Activated CD4-positive, alpha-beta T cell treated with anti-CD3 and anti-CD28 coated beads, Interleukin-10, Interleukin-2, amounts not matched to agents 100 ng/mL and 50 ng/mL, durations not matched to agents 16 hours and 8 hours (primary cell): Measurements from ENCODE around the gene C19orf73.

Experiments
- DNase-seq: peaks from one replicate; pipeline ENCODE4 v3.0.0-alpha.2; 2020

Gene C19orf73, protein sequence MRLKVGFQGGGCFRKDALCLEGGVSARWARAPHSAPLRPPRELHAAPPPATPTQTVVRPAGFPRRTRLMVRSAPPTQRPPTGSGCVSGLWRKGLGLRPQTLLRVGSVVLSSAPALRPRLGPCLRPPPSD

DNA sequence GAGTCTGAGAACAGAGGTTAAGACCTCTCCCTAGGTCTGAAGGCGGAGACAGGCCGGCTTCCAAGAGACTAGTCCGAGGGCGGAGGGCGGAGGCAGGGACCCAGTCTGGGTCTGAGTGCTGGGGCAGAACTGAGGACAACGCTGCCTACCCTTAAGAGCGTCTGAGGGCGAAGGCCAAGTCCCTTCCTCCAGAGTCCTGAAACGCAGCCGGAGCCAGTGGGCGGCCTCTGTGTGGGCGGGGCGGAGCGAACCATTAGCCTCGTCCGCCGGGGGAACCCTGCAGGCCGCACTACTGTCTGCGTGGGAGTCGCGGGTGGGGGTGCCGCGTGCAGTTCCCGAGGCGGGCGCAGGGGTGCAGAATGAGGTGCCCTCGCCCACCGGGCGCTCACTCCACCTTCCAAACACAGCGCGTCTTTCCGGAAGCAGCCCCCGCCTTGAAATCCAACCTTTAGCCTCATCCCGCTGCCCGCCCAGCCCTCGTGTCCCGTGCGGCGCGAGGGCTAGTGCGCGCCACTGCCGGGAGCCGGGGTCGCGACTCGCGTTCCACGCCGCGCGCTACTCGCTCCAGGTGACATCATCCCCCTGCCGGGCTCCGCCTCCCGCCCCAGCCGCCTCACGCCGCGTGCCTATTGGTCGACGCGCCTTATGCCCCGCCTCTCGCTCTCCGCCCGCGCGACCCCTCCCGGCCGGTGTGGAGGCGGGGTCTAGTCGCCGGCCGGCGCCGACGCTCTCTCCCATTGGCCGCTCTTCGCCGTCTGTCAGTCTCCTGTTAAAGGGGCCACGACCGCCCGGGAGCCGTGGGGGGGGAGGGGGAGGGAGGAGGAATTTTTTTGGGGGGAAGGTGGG is at the start of gene C19orf73:
Gene C19orf73, minus strand, starts transcription at position 579 of the 846 bp plus-strand sequence. Its CDS starts 121 bp downstream, at position 458.
- DNase-seq: peak; percentile 97

DNA sequence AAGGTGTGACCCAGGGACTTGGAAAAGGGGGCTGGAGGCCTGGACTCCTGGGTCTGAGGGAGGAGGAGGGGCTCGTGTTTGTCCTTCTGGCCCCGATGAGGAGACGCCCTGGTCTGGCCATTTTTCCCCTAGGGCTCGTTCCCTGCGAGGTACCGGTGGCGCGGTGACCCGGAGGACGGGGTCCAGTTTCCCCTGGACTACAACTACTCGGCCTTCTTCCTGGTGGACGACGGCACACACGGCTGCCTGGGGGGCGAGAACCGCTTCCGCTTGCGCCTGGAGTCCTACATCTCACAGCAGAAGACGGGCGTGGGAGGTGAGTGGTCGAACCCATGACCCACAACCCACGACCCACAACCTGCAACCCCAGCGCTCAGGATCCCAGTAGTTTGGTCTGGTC is 49.5 kb upstream of the C19orf73 start:
- DNase-seq: no peak

DNA sequence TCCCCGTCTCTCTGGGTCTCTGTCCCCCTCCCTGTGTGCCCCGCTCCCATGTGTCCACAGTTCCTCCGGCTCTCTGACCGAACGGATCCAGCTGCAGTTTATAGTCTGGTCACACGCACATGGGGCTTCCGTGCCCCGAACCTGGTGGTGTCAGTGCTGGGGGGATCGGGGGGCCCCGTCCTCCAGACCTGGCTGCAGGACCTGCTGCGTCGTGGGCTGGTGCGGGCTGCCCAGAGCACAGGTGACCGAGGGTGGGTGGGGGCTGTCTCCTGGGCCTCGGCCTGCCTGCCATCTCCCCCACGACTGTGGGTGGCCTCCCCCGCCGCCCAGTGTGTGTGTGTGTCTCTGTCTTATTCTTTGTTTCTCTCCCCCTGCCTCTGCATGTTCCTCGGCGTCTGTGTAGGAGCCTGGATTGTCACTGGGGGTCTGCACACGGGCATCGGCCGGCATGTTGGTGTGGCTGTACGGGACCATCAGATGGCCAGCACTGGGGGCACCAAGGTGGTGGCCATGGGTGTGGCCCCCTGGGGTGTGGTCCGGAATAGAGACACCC is 49.0 kb upstream of the C19orf73 start:
- DNase-seq: no peak

DNA sequence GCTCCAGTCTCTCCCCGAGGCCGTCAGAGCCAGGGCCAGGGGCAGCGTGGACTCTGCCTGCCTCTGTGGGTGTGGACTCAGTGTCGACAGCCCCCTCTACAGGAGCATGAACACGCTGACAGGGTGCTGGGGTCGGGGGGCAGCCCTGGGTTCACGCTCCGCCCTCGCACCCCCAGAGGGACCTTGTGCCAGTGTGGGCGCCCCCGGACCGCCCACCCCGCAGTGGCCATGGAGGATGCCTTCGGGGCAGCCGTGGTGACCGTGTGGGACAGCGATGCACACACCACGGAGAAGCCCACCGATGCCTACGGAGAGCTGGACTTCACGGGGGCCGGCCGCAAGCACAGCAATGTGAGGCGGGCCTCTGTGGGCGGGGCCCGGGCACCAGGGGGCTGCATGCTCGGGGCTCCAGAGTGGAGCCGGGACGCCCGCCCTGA is 46.9 kb upstream of the C19orf73 start:
- no peak for DNase-seq

DNA sequence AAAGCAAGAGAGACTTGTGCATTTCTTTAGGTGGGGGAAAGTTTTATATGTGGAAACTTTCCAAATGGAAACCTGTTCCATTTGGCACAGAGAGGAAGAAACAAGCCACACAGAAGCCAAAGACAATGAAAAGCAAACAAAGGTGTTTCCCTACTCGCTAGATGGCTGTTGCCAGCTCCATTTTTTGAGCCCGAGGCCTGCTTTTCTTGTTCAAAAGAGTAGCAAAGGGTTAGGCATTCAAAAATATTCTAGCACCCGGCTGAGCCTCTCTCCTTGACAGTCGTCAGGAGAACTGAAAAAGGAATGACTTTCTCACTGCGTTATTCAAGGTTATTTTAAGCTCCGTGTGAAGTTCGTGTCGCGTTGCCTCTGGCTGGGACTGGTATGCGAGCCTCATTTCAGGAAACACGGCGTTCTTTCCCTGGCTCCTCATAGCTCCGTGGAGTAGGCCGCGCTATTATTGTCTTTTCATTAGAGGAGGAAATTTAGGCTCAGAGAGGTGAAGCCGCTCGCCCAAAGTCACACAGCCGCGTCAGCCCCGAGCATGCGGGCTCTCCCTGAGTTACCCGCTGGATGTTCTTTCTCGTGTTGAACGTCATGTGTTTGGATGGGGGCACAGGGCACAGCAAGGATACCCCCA is 46.3 kb upstream of the C19orf73 start:
- DNase-seq: no peak

DNA sequence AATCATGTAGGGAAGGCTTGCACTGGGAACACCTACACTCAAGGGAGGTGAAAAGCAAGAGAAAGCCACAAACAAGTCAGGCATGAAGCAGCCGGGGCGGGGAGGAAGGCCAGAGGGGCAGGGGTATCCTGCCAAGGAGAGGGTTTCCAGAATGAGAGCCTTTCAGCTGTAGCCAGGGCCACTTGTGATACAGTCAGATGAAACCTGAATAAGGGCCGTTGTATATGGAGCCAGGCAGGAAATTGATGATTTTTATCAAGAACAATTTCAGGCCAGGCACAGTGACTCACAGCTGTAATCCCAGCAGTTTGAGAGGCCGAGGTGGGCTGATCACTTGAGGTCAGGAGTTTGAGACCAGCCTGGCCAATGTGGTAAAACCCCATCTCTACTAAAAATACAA is 43.0 kb upstream of the C19orf73 start:
- DNase-seq: no peak

DNA sequence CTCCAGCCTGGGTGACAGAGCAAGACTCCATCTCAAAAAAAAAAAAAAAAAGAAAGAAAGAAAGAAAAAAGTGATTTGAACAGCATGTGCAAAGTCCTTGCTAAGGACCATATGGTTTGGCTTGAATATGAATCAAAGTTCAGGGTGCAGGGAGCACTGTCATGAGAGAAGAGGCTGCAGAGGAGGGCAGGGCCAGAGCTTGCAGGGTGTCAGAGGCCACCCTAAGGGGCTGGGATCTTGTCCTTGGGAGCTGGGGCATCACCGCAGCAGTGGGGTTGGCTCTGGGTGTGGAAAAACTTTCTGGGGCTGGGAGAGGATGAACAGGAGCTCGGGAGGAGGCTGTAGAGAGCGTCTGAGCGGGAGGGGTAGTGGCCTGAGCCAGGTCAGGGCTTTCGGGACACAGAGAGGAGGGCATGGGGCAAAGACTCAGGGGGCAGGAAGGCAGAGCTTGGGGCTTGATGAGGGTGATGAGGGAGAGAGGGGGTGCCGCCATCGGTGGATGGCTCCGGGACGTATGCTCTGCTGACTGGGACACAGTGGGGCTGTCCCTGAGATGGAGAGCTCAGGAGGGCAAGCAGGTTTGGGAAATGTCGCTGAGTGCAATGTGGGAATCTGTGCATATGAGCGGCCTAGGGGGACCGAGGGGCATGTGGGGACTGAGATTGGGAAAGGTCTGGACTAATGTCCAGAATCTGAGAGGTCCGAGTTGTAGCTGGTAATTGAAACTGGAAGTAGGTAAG is 41.7 kb upstream of the C19orf73 start:
- no peak for DNase-seq

DNA sequence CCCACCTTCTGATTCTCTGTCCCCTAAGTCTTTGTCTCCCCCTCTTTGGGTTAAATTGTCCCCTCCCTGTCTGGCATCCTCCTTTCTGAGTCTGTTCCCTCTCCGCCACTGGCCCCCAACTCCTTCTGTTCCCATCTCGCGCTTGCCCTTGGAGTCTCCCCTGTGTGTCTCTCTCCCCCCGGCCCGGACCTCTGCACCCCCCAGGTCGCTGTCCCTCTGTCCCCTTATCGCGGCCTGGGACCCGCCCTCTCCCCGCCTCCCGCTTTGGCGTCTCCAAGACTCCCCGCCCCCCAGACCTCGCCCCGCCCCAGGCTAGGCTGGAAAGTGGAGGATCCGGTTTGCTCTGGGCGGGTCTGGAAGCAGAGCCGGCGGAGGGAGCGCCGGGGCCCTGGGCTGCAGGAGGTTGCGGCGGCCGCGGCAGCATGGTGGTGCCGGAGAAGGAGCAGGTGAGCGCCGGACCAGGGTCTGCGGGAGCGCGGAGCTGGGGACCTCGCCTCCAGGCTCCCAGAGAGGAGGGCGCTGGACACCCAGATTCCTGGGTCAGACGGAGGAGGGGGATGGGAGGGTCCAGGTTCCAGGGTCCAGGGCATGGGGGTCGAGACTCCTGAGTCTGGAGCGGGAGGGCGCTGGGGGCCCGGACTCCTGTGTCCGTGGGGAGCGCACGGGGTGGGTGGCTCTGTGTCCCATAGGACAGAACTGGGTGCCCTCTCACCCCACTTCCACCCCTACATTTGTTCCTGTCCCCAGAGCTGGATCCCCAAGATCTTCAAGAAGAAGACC is 38.7 kb upstream of the C19orf73 start, which contains the start of gene TRPM4:
Gene TRPM4, plus strand, starts transcription at position 348 of the 780 bp plus-strand sequence. Its CDS starts 75 bp downstream, at position 423.
- peak; percentile 57 for DNase-seq

DNA sequence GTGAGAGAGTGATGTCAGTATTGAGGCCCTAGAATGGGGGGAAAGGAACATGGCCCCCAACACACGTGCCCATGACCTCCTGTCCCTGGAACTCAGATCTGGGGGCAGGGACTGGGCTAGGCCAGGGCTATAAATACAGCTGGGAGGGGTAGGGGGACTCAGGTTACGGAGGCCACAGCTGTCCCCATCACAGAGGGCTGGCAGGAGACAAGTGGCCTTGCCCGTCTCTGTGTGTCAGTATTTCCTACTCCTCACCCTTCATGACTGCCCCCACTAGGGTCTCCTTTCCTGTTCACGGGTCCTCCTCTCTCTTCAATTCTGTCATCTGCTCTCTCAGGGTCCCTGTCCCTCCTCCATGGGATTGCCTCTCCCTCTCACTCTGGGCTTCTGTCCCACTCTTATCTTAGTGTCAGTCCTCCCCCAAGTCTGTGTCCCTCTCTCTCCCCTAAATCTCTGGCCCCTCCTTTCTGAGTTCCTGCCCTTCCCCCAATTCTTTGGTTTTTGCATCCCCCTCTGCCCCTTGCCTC is 36.9 kb upstream of the C19orf73 start:
- DNase-seq: no peak

DNA sequence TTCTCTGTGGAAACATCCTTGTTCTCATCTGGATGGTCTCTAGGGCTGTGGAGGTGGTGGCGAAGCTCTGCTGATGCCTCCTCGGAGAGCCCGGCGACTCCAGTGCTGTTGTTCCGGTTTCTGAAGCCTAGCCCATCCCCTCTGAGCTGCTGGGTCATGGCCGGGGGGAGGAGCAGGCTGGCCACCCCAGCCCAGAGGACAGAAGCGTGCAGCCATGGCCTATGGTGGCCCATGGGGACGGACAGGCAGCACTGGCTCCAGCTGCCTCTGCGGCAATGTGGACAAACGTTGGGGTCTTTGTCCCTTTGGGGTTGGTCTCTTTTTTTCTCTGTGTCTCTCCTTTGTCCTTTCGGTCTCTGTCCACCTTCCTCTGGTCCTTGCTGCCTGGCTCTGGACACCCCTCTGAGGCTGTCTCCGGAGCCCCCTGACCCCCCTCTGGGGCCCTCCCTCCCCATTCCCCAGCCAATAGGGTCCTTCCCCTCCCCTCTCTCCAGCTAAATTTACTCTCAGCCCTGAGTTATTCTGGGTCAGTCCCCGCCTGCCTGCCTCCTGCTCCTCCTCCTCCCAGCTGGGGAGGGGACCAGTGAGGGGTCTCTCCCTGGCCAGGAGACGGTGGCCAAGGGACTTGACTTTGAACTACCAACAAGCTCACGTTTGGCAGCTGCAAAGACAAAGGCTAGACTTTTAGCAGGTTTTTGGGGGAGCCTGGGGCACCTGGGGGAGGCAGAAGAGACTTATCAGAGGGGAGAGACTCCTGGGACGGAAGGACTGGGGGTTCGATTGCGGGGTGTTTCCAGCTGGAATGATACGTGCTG is 36.3 kb upstream of the C19orf73 start, which contains the start of gene HRC:
Gene HRC, minus strand, starts transcription at position 392 of the 815 bp plus-strand sequence. Its CDS starts 159 bp downstream, at position 233.
- DNase-seq: no peak

DNA sequence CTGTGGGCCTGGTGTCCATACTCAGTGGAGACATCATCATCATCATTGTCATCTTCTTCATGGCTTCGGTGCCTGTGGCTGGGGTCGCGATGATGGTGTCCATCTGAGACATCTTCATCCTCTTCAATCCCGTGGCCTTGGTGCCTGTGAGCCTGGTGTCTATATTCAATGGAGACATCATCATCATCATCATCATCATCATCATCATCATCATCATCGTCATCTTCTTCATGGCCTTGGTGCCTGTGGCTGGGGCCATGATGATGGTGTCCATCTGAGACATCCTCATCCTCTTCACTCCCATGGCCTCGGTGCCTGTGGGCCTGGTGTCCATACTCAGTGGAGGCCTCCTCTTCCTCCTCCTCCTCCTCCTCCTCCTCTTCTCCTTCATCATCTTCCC is 35.3 kb upstream of the C19orf73 start:
- DNase-seq: no peak

DNA sequence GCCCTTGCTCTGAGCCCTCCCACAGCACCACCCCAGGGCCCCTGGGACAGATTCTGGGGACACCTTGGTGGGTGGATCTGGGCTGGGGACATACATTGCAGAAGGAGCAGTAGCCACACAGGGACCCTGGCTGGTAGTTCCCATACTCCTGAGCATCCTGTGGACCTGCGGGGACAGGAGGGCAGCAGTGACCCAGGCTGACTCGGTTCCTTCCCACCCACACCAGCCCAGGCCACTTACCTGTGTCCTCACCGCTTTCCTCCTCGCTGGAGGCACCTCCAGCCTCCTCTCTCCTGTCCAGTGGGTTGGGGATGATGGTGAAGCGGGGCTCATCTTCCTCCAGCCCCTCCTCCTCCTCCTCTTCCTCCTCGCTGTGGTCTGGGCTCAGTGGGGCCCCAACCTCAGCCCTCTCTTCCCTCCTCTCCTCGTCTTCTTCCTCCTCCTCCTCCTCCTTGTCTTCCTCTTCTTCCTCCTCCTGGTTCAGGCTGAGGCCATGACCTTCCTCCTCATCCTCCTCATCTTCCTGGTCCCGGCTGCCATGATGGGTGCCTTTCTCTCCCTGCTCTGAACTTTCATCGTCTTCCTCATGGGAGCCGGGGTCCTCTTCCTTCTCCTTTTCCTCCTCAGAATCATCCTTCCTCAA is 34.3 kb upstream of the C19orf73 start:
- DNase-seq: no peak

DNA sequence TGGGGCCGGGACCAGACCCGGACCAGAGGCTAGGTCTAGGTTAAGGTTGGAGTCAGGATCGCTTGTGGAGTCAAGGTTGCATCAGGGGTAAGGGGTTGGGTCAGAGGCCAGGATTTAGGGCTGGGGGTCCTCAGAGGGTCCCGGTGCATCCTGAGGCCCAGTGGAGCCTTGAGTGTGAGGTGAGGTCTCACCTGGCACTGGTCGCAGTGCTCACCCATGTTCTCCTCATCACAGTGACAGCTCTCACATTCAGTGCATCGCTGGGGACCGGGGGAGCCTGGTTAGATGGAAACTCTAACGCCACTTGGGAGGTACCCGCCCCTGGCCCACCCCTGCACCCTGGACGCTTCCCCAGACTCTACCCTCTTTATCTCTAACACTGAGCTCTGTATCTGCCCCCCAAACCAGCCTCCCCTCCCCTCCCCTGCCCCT is 33.2 kb upstream of the C19orf73 start:
- no peak for DNase-seq

DNA sequence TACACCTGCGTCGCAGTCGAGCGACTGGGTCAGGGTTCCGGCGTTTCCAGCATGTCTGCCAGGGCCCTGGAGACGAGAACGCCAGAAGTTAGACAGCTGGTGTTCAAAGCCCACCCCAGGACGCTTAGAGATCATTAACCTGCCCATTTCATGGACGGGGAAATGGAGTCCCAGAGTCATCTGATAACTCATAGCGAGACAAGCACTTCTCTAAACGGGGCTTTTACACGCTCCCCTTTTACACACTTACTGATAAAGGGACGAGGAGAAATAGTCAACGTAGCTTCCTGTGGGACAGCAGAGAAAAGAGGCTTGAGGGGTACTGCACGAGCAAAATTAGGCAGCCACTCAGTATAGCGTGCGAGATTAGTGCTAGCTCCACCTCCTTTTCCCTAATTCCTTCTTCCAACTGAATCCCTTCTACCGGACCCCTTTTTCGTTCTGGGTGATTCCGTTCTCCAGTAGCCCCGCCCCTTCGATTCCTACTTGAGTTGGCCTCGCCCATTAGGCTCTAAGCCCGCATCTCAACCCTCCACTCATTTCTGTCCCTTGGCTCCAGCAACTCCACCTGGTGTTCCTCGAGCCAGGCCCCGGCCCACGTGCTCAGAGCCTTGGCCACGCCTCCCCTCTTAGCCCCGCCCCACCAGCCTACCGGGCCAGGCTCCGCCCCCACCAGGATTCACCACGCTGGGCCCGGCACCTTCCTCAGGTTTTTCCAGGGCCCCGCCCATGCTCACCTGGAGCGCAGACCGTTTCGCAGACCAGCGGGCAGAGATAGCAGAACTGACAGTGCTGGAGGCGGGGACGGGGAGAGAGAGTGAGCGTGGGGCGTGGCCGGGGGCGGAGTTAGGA is 32.5 kb upstream of the C19orf73 start:
- DNase-seq: peak; percentile 30

DNA sequence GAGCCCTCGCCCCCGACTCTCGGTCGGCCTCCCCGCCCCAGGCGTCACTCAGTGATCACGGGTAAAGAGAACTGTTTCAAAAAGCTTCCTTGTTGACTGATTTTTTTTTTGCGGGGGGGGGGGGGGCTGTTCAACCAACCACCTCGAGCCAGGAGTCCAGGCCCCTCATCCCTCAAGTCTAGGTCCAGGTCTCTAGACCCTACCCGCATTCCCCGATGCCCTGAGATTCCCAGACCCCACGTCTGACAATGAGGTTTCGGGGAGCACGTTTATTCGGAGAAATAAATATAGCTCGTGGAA is 32.0 kb upstream of the C19orf73 start:
- no peak for DNase-seq

DNA sequence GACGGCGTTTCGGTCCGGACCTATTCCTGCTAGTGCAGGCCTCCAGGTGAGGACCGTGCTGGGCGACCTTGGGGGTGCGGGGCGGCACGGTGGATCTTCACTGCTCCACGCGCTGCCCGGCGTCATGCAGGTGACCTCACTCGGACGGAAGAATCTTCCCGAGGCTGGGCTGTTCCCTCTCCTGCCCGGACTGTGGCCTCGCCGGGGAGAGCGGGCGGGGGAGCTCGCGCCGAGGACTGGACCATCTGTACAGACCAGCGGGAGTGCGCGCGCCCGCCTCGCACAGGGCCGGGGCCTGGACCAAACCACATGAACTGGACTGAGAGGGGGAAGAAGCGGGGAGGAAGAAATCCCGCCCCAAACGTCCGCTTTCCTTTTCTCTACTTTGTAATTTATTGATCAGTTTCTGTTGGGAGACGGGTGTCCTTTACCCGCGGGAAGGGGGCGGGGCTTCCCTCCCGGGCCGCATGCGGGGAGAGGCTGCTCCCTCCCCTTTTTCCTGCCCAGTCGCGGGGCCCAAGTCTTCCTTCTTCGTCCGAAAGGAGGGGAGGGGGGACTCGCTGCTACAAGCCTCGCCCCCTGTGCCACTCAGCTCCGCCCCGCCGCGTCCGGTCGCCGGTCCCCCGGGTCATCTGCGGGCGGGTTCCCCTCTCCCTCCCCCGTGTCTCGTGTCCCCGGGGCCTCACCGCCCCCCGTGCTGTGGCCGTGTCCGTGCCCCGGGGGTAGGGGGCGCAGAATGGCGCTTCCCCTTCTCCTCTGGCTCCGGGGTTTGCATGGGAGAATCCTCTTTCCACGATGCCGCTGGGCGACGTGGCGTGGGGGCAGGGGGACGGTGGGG is 31.4 kb upstream of the C19orf73 start:
- peak; percentile 40 for DNase-seq

DNA sequence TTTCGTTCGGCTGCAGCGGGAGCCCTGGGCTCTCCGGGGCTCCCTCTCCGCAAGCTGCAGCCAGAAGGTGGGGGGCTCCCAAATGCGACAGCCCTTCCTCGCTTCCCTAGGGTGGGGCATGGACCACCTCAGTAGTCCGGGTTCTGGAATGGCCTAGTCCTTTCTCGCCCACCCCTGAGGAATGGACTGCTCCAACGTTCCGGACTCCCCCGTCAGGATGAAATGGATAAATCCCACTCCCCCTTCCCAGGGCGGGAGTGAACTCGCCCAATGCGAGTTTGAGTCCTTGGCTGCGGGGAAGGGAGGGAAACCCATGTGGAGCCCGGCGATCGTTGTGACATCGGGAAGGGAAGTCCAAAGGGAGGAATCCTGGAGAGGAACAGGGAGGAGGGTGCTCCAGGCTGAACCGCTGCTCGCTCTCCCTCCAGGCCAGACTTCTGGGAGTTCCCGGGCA is 30.7 kb upstream of the C19orf73 start:
- no peak for DNase-seq
